ENCODE data around the gene SUPT5H.

SUPT5H gene

GRCh38 chr19:39494661-39495060 lies 49.3 kb downstream of the SUPT5H start:
- no peaks in the 10 kb centered on the region for H3K27me3 Mint-ChIP-seq (ENCODE audit: low read depth, poor library complexity)

GRCh38 chr19:39496063-39496462 lies 50.7 kb downstream of the SUPT5H start:
- Mint-ChIP-seq H3K9me3 (no peaks in the 10 kb centered on the region), H3K36me3 (ENCODE audit: low read depth) (peaks cover 10% of the 10 kb centered on the region), H3K27me3 (ENCODE audit: low read depth, poor library complexity) (peaks cover 3% of the 10 kb centered on the region), H3K27ac (no peak overlapping the region), H3K4me1 (peaks cover 31% of the 10 kb centered on the region), H3K4me3 (no peak overlapping the region)
- DNase-seq, result no peak
- TF ChIP-seq, protein P1, sequence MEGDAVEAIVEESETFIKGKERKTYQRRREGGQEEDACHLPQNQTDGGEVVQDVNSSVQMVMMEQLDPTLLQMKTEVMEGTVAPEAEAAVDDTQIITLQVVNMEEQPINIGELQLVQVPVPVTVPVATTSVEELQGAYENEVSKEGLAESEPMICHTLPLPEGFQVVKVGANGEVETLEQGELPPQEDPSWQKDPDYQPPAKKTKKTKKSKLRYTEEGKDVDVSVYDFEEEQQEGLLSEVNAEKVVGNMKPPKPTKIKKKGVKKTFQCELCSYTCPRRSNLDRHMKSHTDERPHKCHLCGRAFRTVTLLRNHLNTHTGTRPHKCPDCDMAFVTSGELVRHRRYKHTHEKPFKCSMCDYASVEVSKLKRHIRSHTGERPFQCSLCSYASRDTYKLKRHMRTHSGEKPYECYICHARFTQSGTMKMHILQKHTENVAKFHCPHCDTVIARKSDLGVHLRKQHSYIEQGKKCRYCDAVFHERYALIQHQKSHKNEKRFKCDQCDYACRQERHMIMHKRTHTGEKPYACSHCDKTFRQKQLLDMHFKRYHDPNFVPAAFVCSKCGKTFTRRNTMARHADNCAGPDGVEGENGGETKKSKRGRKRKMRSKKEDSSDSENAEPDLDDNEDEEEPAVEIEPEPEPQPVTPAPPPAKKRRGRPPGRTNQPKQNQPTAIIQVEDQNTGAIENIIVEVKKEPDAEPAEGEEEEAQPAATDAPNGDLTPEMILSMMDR (IDR thresholded peaks at IDR 0.05), result no peak

More at GRCh38 chr19:39494661-39495060, 49.3 kb downstream of the SUPT5H start:
- TF ChIP-seq, protein P1 (IDR thresholded peaks at IDR 0.05), result no peak
- peaks cover 10% of the 10 kb centered on the region for H3K36me3 Mint-ChIP-seq (ENCODE audit: low read depth)
- H3K27ac Mint-ChIP-seq, result peak overlapping the region; percentile 82
- no peaks in the 10 kb centered on the region for H3K9me3 Mint-ChIP-seq
- H3K4me3 Mint-ChIP-seq, result no peak overlapping the region
- peaks cover 28% of the 10 kb centered on the region for H3K4me1 Mint-ChIP-seq
- DNase-seq, result no peak

GRCh38 chr19:39497701-39497995 lies 52.3 kb downstream of the SUPT5H start:
- Mint-ChIP-seq H3K9me3 (no peaks in the 10 kb centered on the region), H3K4me3 (peak overlapping the region; percentile 42)
- no peak for DNase-seq

GRCh38 chr19:39497996-39498797 lies 52.8 kb downstream of the SUPT5H start:
- Mint-ChIP-seq H3K9me3 (no peaks in the 10 kb centered on the region), H3K4me3 (peak overlapping the region; percentile 93), H3K27me3 (ENCODE audit: low read depth, poor library complexity) (peaks cover 3% of the 10 kb centered on the region), H3K4me1 (peaks cover 32% of the 10 kb centered on the region), H3K36me3 (ENCODE audit: low read depth) (peaks cover 13% of the 10 kb centered on the region), H3K27ac (peak overlapping the region; percentile 86)
- TF ChIP-seq, protein P1 (IDR thresholded peaks at IDR 0.05), result peak; percentile 23
- peak; percentile 78 for DNase-seq

More at GRCh38 chr19:39497701-39497995, 52.3 kb downstream of the SUPT5H start:
- Mint-ChIP-seq H3K4me1 (peaks cover 31% of the 10 kb centered on the region), H3K27ac (no peak overlapping the region), H3K27me3 (ENCODE audit: low read depth, poor library complexity) (peaks cover 3% of the 10 kb centered on the region), H3K36me3 (ENCODE audit: low read depth) (peaks cover 17% of the 10 kb centered on the region)
- TF ChIP-seq, protein P1 (IDR thresholded peaks at IDR 0.05), result no peak

DNA sequence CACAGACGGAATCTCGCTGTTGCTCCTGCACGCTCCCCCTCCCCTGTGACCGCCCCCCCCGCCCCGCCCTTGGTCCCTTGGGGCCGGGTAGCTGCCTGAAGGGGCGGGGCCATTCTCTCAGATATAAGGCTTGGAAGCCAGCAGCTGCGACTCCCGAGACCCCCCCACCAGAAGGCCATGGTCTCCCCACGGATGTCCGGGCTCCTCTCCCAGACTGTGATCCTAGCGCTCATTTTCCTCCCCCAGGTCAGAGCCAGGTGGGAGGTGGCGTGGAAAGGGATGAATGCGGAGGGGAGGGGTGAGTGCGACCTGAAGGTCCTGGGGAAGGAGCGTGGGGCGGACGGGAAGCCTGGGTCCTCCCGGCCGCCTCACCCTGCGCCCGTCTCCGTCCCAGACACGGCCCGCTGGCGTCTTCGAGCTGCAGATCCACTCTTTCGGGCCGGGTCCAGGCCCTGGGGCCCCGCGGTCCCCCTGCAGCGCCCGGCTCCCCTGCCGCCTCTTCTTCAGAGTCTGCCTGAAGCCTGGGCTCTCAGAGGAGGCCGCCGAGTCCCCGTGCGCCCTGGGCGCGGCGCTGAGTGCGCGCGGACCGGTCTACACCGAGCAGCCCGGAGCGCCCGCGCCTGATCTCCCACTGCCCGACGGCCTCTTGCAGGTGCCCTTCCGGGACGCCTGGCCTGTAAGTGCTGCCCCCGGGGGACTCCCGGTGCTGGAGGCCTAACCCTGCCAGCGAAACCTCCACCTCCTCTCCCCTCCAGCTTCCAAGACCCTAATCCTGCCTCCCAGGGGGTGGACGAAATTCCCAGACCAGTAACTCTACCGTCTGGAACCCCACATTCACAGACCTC lies 53.6 kb downstream of the SUPT5H start, which contains the start of gene DLL3:
DLL3 (plus strand) TSS at position 150 of the 845 bp plus-strand sequence; CDS start at position 178, 28 bp downstream.
- peaks cover 3% of the 10 kb centered on the region for H3K27me3 Mint-ChIP-seq (ENCODE audit: low read depth, poor library complexity)
- H3K27ac Mint-ChIP-seq, result peak within 1 kb of the TSS; percentile 86
- DNase-seq, result peak; percentile 67
- H3K4me1 Mint-ChIP-seq, result peaks cover 38% of the 10 kb centered on the region
- H3K36me3 Mint-ChIP-seq (ENCODE audit: low read depth), result peaks cover 19% of the 10 kb centered on the region
- TF ChIP-seq, protein P1 (IDR thresholded peaks at IDR 0.05), result no peak
- H3K4me3 Mint-ChIP-seq, result peak within 1 kb of the TSS; percentile 93
- H3K9me3 Mint-ChIP-seq, result no peaks in the 10 kb centered on the region

All from nephron progenitor cell (in vitro differentiated cells).